ENCODE results near the gene BYSL.

GRCh38 chr6:41895300-41896233, 25.7 kb upstream of the BYSL start, which contains the start of gene USP49:
- TF ChIP-seq ARNT (IDR thresholded peaks at IDR 0.05) (no peak), ZNF384 (IDR thresholded peaks at IDR 0.05) (no peak)
